Measurements from ENCODE around the gene LSAMP. TPM values are rescaled to one million over a fixed set of nuclear protein-coding genes. Genes with fewer than 3 reads are reported as not detected.

The LSAMP gene
- total RNA-seq, 1 experiment from 2014 or later, result 5.7 TPM

DNA sequence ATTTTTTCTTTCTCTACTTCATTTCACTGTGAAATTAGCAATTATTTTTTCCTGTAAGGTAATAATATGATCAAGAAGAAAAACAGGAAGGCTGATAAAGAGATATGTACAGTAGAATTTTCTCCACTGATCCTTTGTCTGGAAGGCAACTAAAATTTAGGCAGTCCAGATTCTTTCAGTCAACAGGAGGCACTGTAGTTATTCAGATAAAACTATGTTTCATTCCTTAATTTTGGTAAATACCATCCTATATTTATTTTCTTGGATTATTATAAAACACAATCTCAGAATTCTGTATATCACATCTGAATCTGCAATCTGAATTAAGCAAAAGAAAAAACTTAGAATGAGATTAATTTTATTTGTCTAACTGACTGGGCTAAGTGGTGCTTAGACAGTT is 343.2 kb downstream of the LSAMP start (continued):
- TF ChIP-seq, protein P1, sequence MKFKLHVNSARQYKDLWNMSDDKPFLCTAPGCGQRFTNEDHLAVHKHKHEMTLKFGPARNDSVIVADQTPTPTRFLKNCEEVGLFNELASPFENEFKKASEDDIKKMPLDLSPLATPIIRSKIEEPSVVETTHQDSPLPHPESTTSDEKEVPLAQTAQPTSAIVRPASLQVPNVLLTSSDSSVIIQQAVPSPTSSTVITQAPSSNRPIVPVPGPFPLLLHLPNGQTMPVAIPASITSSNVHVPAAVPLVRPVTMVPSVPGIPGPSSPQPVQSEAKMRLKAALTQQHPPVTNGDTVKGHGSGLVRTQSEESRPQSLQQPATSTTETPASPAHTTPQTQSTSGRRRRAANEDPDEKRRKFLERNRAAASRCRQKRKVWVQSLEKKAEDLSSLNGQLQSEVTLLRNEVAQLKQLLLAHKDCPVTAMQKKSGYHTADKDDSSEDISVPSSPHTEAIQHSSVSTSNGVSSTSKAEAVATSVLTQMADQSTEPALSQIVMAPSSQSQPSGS (CRISPR knock-in tag; IDR thresholded peaks at IDR 0.05; ENCODE audit: borderline replicate concordance, low read depth), result no peak
- TF ChIP-seq MYBL2 (CRISPR knock-in tag; IDR thresholded peaks at IDR 0.05) (no peak), GABPB1 (CRISPR knock-in tag; IDR thresholded peaks at IDR 0.05) (no peak)

DNA sequence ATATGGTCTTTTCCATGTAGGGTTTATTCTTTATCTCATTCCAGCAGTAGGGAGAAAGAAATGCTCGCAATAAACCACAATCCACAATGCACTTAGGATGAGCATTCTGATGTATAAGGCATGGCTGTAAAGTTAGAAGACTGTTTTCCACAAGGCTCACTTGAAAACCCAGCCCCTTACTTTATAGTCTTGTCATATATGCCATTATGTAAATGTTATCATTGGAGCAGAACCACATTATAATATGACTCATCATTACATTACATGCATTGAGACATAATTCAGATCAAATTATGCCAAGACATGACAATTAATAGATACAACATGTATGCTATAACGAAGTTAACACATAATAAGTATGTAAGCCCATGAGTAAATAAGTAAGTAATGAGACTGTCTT is 348.1 kb downstream of the LSAMP start:
- ChIA-PET POLR2A (no interaction called here), CTCF (no interaction called here)
- ATAC-seq, result no peak
- no peak for TF ChIP-seq SMAD3 (CRISPR knock-in tag; IDR thresholded peaks at IDR 0.05; ENCODE audit: borderline replicate concordance)
- TF ChIP-seq, protein P2, sequence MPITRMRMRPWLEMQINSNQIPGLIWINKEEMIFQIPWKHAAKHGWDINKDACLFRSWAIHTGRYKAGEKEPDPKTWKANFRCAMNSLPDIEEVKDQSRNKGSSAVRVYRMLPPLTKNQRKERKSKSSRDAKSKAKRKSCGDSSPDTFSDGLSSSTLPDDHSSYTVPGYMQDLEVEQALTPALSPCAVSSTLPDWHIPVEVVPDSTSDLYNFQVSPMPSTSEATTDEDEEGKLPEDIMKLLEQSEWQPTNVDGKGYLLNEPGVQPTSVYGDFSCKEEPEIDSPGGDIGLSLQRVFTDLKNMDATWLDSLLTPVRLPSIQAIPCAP (CRISPR knock-in tag; IDR thresholded peaks at IDR 0.05), result no peak
- no peak for TF ChIP-seq TCF7 (CRISPR knock-in tag; IDR thresholded peaks at IDR 0.05; ENCODE audit: low read depth)
- no peak for TF ChIP-seq JUN (CRISPR knock-in tag; IDR thresholded peaks at IDR 0.05)
- TF ChIP-seq JAZF1 (CRISPR knock-in tag; IDR thresholded peaks at IDR 0.05), result no peak
- TF ChIP-seq ZNF396 (CRISPR knock-in tag; IDR thresholded peaks at IDR 0.05; ENCODE audit: borderline replicate concordance), result no peak
- TF ChIP-seq, protein P3, sequence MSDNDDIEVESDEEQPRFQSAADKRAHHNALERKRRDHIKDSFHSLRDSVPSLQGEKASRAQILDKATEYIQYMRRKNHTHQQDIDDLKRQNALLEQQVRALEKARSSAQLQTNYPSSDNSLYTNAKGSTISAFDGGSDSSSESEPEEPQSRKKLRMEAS (CRISPR knock-in tag; IDR thresholded peaks at IDR 0.05), result no peak
- TF ChIP-seq, protein P4, sequence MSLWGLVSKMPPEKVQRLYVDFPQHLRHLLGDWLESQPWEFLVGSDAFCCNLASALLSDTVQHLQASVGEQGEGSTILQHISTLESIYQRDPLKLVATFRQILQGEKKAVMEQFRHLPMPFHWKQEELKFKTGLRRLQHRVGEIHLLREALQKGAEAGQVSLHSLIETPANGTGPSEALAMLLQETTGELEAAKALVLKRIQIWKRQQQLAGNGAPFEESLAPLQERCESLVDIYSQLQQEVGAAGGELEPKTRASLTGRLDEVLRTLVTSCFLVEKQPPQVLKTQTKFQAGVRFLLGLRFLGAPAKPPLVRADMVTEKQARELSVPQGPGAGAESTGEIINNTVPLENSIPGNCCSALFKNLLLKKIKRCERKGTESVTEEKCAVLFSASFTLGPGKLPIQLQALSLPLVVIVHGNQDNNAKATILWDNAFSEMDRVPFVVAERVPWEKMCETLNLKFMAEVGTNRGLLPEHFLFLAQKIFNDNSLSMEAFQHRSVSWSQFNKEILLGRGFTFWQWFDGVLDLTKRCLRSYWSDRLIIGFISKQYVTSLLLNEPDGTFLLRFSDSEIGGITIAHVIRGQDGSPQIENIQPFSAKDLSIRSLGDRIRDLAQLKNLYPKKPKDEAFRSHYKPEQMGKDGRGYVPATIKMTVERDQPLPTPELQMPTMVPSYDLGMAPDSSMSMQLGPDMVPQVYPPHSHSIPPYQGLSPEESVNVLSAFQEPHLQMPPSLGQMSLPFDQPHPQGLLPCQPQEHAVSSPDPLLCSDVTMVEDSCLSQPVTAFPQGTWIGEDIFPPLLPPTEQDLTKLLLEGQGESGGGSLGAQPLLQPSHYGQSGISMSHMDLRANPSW (CRISPR knock-in tag; conservative IDR thresholded peaks at IDR 0.05; ENCODE audit: low read depth), result no peak
- no peak for TF ChIP-seq ESRRA (CRISPR knock-in tag; IDR thresholded peaks at IDR 0.05; ENCODE audit: borderline replicate concordance)
- TF ChIP-seq, protein P5, sequence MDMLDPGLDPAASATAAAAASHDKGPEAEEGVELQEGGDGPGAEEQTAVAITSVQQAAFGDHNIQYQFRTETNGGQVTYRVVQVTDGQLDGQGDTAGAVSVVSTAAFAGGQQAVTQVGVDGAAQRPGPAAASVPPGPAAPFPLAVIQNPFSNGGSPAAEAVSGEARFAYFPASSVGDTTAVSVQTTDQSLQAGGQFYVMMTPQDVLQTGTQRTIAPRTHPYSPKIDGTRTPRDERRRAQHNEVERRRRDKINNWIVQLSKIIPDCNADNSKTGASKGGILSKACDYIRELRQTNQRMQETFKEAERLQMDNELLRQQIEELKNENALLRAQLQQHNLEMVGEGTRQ (CRISPR knock-in tag; IDR thresholded peaks at IDR 0.05), result no peak
- TF ChIP-seq ELF4 (CRISPR knock-in tag; IDR thresholded peaks at IDR 0.05; ENCODE audit: low read depth), result no peak
- TF ChIP-seq, protein P6, sequence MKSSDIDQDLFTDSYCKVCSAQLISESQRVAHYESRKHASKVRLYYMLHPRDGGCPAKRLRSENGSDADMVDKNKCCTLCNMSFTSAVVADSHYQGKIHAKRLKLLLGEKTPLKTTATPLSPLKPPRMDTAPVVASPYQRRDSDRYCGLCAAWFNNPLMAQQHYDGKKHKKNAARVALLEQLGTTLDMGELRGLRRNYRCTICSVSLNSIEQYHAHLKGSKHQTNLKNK (CRISPR knock-in tag; IDR thresholded peaks at IDR 0.05), result no peak
- no peak for TF ChIP-seq ZBTB21 (CRISPR knock-in tag; IDR thresholded peaks at IDR 0.05; ENCODE audit: borderline replicate concordance)
- no peak for TF ChIP-seq KAT7 (CRISPR knock-in tag; IDR thresholded peaks at IDR 0.05; ENCODE audit: borderline replicate concordance)
- TF ChIP-seq, protein P7, sequence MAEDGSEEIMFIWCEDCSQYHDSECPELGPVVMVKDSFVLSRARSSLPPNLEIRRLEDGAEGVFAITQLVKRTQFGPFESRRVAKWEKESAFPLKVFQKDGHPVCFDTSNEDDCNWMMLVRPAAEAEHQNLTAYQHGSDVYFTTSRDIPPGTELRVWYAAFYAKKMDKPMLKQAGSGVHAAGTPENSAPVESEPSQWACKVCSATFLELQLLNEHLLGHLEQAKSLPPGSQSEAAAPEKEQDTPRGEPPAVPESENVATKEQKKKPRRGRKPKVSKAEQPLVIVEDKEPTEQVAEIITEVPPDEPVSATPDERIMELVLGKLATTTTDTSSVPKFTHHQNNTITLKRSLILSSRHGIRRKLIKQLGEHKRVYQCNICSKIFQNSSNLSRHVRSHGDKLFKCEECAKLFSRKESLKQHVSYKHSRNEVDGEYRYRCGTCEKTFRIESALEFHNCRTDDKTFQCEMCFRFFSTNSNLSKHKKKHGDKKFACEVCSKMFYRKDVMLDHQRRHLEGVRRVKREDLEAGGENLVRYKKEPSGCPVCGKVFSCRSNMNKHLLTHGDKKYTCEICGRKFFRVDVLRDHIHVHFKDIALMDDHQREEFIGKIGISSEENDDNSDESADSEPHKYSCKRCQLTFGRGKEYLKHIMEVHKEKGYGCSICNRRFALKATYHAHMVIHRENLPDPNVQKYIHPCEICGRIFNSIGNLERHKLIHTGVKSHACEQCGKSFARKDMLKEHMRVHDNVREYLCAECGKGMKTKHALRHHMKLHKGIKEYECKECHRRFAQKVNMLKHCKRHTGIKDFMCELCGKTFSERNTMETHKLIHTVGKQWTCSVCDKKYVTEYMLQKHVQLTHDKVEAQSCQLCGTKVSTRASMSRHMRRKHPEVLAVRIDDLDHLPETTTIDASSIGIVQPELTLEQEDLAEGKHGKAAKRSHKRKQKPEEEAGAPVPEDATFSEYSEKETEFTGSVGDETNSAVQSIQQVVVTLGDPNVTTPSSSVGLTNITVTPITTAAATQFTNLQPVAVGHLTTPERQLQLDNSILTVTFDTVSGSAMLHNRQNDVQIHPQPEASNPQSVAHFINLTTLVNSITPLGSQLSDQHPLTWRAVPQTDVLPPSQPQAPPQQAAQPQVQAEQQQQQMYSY (CRISPR knock-in tag; IDR thresholded peaks at IDR 0.05), result no peak
- no peak for DNase-seq (ENCODE audit: low spot score)
- no peaks in the 10 kb centered on the region for H3K9me3 Mint-ChIP-seq
- no peaks in the 10 kb centered on the region for H3K27me3 Mint-ChIP-seq (ENCODE audit: low read depth)
- H3K27ac Mint-ChIP-seq, result no peak overlapping the region
- no peaks in the 10 kb centered on the region for H3K36me3 Mint-ChIP-seq
- peaks cover 9% of the 10 kb centered on the region for H3K4me1 Mint-ChIP-seq
- H3K4me3 Mint-ChIP-seq, result no peak overlapping the region
